GM21515 (cell line): ENCODE data around the gene CCDC148.

Source experiments
- ATAC-seq: cut with Tn5 transposase; IDR thresholded peaks from one replicate; pipeline ENCODE4 v1.9.1; 2021; ENCODE audit not compliant: unreplicated experiment

The CCDC148 gene

GRCh38 chr2:158221063-158222020, 235.2 kb downstream of the CCDC148 start:
- ATAC-seq = no peak

- no peak for ATAC-seq
These were observed 239.0 kb downstream of the CCDC148 start for GRCh38 chr2:158217593-158217992.

- peak; percentile 95 for ATAC-seq
These were observed 242.1 kb downstream of the CCDC148 start for GRCh38 chr2:158214431-158214830.

DNA sequence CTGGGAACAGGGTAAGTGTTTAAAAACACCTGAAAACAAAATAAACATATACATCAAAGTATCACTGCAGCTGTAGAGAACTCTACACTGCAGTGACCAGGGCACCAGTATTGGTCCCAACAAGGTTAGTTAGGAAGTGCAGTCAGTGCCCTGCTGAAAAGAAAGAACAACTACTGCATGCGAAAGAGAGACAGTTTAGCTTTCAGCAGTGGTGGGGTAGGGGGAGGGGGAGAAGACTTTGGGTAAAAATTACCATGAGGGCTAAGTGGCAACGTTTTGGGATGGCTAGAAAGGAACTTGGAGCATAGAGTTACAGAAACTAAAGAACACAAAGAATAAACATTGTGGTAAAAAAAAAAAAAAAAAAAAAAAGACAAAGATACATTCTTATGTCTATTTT, 242.8 kb downstream of the CCDC148 start:
- ATAC-seq = no peak

DNA sequence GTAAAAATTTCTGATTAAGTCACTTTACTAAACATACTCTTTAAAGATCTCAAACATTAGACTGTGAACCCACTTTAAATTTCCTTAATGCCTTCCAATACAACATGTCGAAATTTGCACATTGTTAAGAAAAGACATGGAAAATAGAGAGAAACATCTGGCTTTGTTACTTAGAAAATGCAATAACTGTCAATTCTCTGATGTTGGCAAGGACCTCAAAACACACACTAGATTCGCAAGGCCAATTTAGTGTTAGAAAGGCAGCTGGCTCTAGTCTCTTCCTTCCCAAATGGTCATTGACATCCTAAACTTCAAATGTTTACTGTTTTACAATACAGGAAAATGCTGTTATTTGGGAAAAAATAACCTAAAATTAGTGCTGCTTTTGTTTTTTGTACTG, 244.3 kb downstream of the CCDC148 start:
- no peak for ATAC-seq

DNA sequence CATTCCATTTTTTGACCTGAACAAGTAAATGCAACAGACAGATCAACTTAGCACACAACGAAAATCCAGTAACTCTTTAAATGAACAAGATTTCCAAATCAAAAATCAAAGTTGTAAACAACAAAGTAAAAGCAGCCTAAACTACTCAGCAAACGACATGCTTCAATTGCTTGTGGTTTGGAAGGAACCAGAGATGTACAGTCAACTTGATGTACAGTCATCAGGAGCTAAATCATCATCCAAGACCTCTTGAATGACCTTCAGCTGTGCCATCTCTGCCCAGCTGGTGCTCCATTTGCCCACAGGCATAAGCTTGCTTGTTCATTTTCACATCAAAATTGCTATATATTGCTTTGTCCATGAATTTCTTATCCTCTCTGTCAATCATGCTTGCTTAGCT, 245.1 kb downstream of the CCDC148 start:
- ATAC-seq = no peak

DNA sequence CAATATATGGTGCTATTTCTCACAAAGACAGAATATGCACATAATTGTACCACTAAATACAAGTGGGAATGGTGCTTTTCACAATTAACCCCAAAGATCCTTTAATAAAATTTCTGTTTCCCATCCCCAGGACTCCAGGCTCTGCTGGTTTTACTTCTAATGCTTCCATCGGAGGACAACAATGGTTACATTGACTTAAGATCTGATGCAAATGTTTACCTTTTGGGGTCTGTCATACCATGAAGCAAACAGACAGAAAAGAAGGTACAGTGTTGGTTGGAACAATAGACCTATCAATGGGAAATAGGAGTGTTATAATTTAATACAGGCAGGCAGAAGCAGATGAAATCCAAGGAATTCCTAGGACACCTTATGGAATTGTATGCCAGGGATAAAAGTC, 249.2 kb downstream of the CCDC148 start:
- ATAC-seq = no peak

DNA sequence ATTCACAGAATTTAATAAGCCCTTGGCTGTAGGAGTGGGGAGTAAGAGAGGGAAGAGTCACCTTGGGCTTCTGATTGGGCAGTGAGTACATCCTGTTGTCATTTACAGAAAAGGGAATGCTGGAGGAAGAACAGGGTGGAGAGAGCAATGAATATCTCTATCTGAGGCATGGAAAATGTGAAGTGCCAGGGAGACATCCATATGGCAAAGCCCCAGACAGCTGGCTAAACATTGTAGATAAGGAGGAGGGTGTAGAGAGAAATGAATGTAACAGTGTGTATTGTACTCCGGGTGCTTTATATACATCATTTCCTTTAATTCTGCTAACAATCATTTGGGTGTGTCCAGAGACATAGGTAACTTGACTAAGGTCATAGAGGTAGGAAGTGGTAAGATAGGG, 251.3 kb downstream of the CCDC148 start:
- no peak for ATAC-seq

DNA sequence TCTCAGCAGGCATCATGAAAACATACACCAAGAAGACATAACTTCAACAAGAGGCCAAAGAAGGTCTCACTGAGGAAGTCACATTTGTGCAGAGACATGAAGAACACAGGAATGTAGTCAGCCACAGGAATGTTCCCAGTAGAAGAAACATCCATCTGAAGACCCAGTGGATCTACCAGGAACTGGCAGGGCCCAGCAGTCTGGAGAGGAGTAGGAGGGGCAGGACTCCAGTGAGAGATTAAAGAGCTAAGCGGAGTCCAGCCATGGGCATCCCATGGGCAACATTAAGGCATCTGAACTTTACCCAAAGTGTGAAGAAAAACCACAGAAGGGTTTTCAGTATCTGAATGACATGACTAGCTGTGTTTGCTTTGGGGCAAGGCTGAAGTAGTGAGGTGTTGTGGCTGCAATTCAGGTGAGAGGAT, 251.8 kb downstream of the CCDC148 start:
- no peak for ATAC-seq

GRCh38 chr2:158202161-158202815, 254.3 kb downstream of the CCDC148 start:
- no peak for ATAC-seq

- ATAC-seq = no peak
These were observed 256.5 kb downstream of the CCDC148 start for GRCh38 chr2:158199928-158200650.

DNA sequence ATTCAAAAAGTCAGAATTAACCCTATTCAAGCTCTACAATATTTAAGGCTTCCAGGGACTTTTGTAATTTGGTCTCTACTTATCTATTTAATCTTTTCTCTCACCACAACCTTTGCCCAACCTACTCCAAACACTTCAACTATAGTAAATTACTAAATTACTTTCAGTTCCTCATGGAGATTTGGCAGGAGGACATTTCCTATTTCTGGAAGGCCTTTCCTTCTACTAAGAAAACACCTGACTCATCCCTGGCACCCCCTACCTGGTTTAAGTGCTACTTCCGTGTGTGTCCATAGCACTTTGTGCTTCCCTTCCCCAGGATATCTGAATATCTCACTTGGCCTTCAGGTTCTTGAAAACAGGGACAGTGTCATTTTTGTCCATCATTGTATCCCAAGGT, 258.6 kb downstream of the CCDC148 start:
- ATAC-seq = no peak

DNA sequence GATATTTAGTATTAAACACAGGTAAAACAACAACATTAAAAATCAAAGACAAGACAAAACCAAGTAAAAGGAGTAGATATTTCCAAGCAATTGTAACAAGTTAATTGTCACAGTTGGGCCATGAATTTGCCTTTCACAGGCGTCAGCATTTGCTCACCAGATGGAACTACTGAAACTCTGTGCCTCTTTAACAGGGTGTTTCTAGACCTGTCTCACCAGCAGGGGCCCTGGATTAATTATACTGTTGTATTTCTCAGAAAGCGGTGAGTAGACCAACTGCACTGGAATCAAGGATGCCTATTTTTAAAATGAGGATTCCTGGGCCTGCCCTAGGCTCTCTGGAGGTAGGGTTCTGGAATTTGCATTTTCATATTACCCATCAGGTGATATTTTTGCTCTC, 262.3 kb downstream of the CCDC148 start:
- no peak for ATAC-seq

DNA sequence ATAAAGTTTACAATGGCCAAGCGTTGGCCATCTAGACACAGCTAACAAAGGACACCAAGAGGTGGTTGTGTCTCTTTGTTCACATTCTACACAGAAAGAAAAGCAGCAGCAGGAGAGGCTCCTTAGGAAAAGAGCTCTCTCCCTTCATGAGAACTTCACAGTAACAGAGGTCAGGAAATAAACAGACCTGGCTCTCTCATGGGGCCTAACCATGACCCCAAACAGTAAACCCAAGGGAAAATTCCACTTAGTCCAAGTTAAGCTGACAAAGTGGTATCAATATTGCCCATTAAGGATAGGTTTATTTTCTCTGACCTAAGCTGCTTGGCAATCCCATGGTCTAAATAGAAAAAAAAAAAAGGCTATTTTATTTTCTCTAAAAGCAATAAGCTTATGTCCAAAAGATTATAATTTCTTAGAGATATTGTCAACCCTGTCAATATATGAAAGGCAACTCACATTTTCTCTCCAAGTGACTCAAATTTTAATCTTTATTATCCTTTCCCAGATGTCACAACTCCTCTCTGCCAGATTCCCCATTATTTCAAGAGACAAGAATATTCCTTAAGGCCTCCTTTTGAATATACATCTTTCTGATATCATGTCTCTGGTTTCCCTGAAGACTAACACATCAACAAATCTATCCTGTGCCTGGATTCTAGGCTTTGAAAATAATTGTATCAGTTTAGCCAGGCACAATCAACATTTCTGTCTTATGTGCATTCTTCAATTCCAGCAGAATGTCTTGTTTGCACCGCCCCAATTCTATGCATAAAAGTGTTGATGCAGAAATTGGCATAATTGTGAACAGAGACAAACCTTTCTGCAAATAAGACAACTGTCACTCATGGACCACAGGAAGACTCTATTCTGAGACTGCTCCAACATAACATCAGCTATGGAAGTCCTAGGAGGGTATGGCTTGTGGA, 263.8 kb downstream of the CCDC148 start:
- ATAC-seq = no peak

DNA sequence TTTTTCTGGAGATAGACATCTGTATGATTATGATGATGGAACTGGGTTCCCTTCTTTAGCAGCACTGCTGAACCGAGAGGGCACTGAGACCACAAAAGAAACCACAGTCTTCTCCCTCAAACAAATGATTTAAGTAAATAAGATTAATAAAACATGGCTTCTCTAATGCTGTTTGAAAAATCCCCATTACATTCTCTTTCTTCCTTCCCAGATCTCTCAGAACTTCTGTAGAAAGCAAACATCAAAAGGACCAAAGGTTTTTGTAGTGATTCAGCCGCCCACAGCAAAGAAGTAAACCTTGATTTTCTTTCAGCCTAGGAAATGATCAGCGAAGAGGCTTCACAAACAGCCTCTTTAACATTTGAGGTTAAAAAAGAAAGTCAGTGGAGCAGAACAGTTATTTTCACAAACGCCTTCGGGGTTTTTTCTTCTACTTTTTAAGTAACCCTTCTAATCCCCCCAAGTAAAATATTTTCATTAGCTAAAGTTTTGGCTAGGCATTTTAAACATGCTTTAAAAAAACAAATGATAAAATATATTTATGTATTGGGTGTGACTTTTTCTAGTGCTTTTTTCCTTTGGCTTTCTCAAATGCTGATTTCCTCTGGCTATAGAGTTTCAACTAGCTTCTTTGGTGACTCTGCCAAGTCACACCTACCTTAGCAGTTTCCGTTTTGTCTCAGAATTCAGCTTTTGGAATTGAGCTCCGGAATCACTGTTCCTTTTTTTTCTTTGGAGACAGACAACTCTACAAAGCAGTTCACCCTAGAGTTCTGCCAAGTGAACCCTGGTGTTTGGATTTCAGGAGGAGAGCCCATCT, 265.3 kb downstream of the CCDC148 start:
- peak; percentile 79 for ATAC-seq

DNA sequence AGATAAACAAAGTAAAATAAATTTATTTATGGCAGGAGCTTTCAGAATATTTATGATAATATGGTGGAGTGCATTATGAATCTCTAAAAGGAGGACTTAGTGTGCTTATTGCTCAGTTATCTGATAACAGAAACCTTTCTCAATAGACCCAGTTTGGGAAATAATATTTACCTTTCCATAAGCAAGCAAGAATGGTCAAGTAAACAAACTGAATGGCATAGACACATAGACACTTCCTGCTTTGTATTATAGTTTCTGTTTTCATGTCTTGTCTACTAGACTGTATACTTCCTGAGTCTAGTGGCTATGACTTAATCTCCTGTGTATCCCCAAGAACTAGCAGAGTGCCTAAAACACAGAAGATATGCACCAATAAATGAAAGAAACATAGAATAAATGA, 267.0 kb downstream of the CCDC148 start:
- ATAC-seq = peak; percentile 67

DNA sequence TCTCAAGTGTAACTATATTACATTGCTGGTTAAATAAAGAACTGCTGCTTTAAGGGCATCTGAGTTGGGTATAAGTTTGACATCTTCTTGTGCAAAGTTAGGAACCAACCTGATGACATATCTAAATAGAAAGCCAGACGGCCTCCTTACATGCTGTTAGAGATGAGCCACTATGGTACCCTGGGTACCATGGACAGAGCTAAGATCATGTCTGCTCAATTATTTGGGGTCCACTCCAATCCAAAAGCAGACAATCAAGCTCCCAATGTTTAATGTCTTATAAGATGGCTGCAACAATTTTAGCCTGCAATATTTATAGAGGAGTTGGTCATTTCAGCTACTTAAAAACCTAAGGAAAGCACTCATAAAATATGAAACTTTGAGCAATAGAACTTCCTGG, 268.6 kb downstream of the CCDC148 start:
- ATAC-seq = no peak

DNA sequence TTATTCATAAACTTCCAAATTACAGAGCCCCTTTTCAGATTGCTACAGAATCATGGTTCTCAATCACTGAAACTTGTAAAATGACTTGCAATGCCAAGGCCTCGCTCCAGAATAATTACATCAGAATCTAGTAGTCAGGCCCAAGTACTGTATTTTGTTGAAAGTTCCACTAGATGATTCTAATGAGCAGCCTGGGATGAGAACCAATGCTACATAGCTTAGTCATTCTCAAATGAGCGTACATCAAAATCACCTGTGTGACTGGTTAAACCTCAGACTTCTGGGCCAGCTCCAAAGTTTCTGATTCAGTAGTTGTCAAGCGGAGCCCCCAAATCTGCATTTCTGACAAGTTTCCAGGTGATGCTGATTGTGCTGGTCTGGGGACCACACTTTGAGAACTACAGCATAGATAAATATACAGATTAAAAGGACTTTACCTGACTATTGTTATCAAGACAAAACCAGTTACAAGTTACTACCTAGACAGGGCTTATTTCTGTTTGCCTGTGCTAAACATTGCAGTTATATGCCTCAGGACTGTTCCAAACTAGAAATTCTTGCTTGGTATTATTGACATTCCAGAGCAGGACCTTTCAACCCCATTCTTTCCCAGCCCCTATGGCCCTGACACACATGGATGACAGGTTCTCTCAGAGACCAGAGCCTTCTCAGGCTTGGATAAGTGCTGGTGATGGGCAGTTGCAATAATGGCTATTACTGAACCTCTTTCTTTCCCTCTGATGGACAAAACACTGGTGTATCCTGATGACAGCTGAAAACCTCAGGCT, 271.8 kb downstream of the CCDC148 start:
- ATAC-seq = no peak

GRCh38 chr2:158184001-158184400, 272.6 kb downstream of the CCDC148 start:
- no peak for ATAC-seq
